ENCODE measurements around the gene SRGAP3.

DNA sequence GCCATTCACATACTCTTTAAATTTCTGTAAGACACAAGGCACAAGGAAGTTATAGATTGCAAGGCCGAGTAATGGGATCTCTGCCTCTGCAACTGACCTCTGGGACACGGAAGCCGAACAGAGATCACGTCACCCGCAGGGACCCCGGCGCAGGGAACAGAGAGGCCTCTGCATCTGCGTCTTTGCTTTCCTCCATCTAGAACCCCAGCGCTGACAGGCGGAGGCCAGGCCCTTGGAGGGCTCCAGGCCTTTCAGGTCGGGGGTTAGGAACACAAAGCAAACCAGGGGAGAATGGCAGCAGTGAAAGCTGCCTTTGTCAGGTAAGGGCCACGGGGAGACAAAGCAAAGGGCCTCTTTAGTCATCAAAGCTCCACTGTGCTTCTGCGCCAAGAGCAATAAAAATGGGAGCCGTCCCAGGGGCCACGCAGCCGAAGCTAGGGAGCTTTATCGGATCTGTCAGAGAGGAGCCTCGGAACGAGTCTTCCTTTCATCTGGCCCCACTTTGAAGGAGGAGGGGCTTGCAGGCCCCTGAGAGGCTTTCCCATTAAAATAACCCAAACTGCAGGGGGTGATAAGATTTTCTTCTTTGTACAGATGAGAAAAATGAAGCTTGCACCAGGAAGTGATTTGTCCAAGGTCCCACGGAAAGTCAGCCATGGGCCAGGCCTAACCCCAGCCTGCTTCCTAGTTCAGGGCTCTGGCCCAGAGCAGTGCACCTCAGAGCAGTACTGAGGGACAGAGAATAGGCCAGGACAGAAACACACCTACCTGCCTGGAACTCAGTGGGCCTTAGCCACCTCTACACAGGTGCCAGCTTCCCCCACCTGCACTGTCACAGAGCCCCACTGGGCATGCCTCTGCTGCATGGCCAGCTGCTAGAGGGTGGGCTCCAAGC lies 201.7 kb downstream of the SRGAP3 start:
- TF ChIP-seq EZH2phosphoT487 (IDR thresholded peaks at IDR 0.05; ENCODE audit: insufficient read depth, low read depth) (no peak), EZH2 (IDR thresholded peaks at IDR 0.05; ENCODE audit: insufficient read depth, poor library complexity, severe bottlenecking) (no peak)
